ENCODE measurements around the gene MS4A15.
"Not testable (repeated sequence)": the region's sequence is repeated elsewhere in the genome, so short reads cannot be mapped to it uniquely, and the experiment has no call there.

MS4A15 gene, protein sequence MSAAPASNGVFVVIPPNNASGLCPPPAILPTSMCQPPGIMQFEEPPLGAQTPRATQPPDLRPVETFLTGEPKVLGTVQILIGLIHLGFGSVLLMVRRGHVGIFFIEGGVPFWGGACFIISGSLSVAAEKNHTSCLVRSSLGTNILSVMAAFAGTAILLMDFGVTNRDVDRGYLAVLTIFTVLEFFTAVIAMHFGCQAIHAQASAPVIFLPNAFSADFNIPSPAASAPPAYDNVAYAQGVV

GRCh38 chr11:60756307-60757032 is at the start of gene MS4A15:
Gene MS4A15, plus strand, starts transcription at chr11:60756867. Its CDS starts 6,867 bp downstream, at chr11:60763734.
- no peak for DNase-seq (ENCODE audit: low read depth in 3 of 3, low spot score in 1 of 3)

- DNase-seq (ENCODE audit: low read depth in 3 of 3, low spot score in 1 of 3), result no peak
These were observed 49.7 kb upstream of the MS4A15 start for GRCh38 chr11:60706931-60707330.

GRCh38 chr11:60710482-60710881 is 46.2 kb upstream of the MS4A15 start:
- DNase-seq (ENCODE audit: low read depth in 3 of 3, low spot score in 1 of 3), result no peak

DNA sequence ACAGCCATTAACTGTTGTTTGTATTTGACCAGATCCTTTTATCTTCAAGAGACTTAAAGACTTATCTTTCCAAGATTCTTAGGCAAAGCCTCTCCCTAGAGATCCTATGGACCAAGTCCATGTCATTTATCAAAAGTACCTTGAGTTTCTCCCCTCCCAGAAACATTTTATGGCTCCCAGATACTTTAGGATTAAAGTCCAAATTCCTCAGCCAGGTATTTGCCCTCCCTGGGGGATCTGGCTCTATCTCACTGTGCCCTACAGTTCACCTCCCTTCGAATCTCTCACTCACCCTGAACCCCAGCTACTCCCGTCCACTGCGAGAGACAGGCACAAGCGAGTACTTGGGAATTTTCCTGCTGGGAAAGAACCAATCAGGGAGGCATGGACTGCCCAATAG is 45.4 kb upstream of the MS4A15 start:
- no peak for DNase-seq (ENCODE audit: low read depth in 3 of 3, low spot score in 1 of 3)

DNA sequence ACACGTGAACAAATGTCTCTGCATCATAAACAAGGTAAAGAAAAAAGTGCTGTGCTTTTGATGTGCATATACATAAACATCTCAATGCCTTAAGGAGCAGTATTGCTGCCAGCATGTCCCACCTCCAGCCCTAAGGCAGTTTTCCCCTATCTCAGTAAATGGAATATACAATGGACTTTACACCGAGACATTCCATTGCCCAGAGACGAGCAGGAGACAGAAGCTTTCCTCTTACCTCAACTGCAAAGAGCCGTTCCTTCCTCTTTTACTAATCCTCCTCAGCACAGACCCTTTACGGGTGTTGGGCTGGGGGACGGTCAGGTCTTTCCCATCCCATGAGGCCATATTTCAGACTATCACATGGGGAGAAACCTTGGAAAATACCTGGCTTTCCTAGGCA is 43.2 kb upstream of the MS4A15 start:
- DNase-seq (ENCODE audit: low read depth in 3 of 3, low spot score in 1 of 3), result not testable (repeated sequence)

DNA sequence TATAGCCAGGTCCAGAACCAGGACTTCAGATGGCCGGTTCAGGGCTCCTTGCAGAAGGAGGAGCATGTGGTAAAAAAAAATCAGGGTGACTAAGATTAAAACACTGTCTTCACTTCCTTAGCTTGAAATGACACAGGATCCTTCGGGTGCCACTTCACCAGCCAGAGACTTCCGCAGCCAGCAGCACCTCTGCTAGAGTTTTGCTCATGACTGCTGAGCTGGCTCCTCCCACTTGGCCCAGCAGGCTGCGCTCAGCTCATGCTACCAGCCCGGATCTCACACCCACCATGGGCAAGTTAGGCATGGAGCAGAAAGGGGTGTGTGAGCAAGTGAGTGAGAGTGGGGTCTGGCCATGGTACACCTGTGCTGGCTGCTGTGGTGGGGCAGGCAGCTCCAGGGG is 38.7 kb upstream of the MS4A15 start:
- DNase-seq (ENCODE audit: low read depth in 3 of 3, low spot score in 1 of 3), result no peak

DNA sequence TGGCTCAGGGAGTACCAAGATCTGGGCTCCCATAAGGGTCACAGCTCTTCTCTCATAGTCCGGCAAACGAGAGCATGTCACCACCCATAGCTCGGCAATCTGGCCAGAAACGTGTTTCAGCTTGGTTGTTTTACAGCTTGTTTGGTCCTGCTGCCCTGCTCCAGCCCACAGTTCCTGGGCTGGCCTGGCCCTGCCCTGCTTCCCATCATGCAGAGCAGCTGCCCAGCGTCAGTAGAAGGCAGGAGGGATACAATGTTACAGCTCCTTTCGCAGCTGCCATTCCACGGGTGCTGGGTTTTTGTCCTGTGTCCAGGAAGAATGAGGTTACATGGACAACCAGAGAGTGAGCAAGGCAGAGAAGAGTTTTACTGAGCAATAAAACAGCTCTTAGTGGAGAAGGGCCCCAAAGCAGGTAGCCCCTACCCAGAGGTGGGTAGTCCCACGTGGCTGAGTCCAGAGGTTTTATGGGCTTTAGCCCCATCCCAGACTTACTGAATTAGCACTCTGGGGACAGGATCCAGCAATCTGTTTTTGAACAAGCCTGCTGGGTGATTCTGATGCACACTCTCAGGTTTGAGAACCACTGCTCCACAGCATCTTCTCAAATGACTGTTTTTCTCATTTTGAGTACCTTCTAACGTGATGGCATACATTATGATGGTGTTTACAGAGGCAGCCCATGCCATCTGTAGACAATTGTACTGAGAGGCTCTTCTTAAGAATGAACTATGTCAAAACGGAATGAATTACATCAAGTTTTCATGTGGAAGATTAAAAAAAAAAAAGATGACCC is 37.9 kb upstream of the MS4A15 start:
- no peak for DNase-seq (ENCODE audit: low read depth in 3 of 3, low spot score in 1 of 3)

- no peak for DNase-seq (ENCODE audit: low read depth in 3 of 3, low spot score in 1 of 3)
These were observed 37.3 kb upstream of the MS4A15 start for GRCh38 chr11:60719391-60719790.

DNA sequence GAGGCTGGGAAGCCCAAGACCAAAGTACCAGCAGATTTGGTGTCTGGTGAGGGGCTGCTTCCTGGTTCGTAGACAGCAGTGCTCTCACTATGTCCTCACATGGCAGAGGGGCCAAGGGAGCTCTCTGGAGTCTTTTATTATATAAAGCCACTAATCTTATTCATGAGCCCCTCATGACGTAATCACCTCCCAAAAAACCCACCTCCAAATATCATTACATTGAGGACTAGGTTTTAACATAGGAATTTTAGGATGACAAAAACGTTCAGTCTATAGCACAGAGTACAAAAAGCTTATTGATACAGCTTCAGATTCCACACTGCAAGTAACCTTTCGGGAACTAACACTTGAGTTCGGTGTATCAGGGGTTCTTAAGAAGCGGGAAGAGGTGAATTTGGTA is 36.2 kb upstream of the MS4A15 start:
- DNase-seq (ENCODE audit: low read depth in 3 of 3, low spot score in 1 of 3), result no peak

DNA sequence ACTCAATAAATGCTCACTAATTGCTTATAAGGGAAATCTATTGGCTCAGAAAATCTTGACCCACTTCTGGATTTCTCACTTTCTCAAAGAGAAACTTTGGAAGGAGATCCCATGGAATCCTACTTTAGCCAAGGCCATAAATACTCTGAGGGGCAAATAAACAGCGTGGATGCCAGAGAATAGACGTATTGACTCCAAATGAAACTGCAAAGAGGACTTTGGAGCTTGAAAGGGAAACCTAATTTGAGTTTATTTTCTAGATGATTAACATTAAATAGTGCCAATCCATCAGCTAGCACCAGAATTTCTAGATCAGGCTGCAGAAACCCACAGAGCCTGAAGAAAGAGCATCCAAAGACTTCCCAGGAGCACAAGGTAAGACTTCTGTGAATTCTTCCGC is 32.2 kb upstream of the MS4A15 start, which contains the start of gene MS4A18:
Gene MS4A18 (plus strand): TSS at position 301 of the 400 bp plus-strand sequence.
- DNase-seq (ENCODE audit: low read depth in 3 of 3, low spot score in 1 of 3), result no peak

GRCh38 chr11:60725592-60725991 is 31.1 kb upstream of the MS4A15 start:
- DNase-seq (ENCODE audit: low read depth in 3 of 3, low spot score in 1 of 3), result no peak

GRCh38 chr11:60731586-60731985 is 25.1 kb upstream of the MS4A15 start:
- DNase-seq (ENCODE audit: low read depth in 3 of 3, low spot score in 1 of 3), result no peak

DNA sequence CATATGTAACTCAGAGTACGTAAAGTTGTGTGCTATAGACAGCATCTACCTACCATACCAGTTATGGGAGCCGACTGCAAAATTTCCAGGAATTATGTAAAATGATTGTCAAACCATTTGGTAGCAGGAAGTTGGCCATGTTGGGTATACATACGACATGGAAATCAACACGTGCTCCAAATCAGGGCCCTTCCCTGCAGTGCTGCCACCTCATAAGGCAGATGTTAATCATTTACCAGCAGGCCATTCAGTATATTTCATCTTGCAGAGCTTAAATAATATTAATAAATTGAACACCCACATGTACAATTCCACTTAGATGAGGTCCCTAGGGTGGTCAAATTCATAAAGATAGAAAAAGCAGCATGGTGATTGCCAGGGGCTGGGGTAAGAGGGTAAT is 22.4 kb upstream of the MS4A15 start:
- no peak for DNase-seq (ENCODE audit: low read depth in 3 of 3, low spot score in 1 of 3)

- DNase-seq (ENCODE audit: low read depth in 3 of 3, low spot score in 1 of 3), result no peak
These were observed 17.6 kb upstream of the MS4A15 start for GRCh38 chr11:60739114-60739513.

- DNase-seq (ENCODE audit: low read depth in 3 of 3, low spot score in 1 of 3), result no peak
These were observed 16.1 kb upstream of the MS4A15 start for GRCh38 chr11:60740573-60740972.

- no peak for DNase-seq (ENCODE audit: low read depth in 3 of 3, low spot score in 1 of 3)
These were observed 15.2 kb upstream of the MS4A15 start for GRCh38 chr11:60741421-60741820.

DNA sequence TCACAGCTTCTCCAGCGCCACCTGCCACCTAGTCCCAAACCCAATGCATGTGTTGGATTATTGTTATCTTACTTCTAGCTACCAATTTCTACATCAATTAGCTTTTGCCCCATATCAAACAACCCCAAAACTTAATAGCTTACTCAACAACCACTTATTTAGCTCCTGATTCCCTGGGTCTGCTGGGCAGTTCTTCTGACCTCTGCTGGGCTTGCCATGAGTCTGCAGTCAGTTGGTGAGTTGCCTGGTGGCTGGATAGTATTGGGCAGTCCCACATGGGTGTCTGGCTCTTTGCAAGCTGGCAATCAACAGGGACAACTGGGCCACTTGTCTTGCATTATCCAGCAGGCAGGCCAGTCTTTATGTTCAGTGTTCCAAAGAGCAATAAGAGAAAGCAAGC is 13.6 kb upstream of the MS4A15 start:
- no peak for DNase-seq (ENCODE audit: low read depth in 3 of 3, low spot score in 1 of 3)

- no peak for DNase-seq (ENCODE audit: low read depth in 3 of 3, low spot score in 1 of 3)
These were observed 12.6 kb upstream of the MS4A15 start for GRCh38 chr11:60744114-60744513.

GRCh38 chr11:60747359-60747873 is 9.3 kb upstream of the MS4A15 start:
- DNase-seq (ENCODE audit: low read depth in 3 of 3, low spot score in 1 of 3), result no peak

GRCh38 chr11:60748225-60748624 is 8.4 kb upstream of the MS4A15 start:
- no peak for DNase-seq (ENCODE audit: low read depth in 3 of 3, low spot score in 1 of 3)

- no peak for DNase-seq (ENCODE audit: low read depth in 3 of 3, low spot score in 1 of 3)
These were observed 7.8 kb upstream of the MS4A15 start for GRCh38 chr11:60748821-60749220.

- DNase-seq (ENCODE audit: low read depth in 3 of 3, low spot score in 1 of 3), result no peak
These were observed 5.8 kb upstream of the MS4A15 start for GRCh38 chr11:60750911-60751310.
